Skin epidermis (tissue), 12 donors: Measurements from ENCODE around the gene MCF2L.
"Not testable (repeated sequence)": the region's sequence is repeated elsewhere in the genome, so short reads cannot be mapped to it uniquely, and the experiment has no call there.

ENCODE experiments used
- H3K27ac ChIP-seq, 21 experiments: fragments of 200-600 bp; sonication (generic) in 11 of 21; one replicate each; pipeline ENCODE4 v1.5.0; 2020; ENCODE audit warnings: mild to moderate bottlenecking in 3 of 21, inconsistent platforms in 2 of 21, moderate library complexity in 2 of 21
- H3K4me3 ChIP-seq, 7 experiments: fragments of 200-600 bp; sonication (generic) in 2 of 7; one replicate each; pipeline ENCODE4 v1.5.0; 2020; ENCODE audit warnings: inconsistent platforms in 2 of 7, mild to moderate bottlenecking in 2 of 7, moderate library complexity in 1 of 7

Gene MCF2L

DNA sequence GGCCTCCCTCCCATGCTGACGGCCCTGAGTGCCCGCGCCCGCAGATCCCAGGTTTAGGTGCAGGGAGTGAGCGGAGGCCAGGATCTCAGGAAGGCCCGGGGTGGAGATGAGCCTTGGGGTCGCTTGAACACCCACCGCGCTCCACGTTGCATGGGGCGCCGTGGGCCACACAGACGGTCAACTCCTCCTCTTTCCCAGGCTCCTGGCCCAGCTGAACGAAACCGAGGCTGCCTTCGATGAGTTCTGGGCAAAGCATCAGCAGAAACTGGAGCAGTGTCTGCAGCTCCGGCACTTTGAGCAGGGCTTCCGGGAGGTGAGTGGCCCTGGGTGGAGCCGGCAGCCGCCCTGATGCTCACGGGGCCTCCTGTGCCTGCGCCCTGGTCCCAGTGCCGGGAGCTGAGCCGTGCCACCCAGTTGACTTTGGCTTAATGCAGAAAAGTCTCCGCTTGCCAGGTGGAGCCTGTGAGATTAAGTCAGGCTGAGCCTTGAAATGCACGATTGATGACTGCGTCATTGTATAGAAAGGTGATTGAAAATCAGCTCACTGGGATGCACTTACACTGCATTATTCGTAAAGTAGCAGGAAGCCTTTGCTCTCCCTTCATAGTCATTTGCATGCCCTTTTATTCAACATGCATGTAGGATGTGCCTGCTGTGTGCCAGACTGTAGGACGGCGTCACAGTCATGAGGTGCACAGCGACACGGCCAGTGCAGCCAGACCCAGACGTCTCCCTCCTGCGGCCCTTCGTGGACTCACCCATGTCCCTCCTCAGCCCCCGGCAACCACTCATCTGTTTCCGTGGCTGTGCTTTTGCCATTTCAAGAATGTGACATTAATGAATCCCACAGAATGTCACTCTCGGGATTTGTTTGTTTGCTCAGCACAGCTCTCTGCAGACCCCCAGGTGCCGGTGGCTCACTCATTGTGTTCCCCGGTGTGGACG, 101.1 kb downstream of the MCF2L start:
- Histone ChIP-seq H3K27ac (no peak overlapping the region), H3K4me3 (no peak overlapping the region)

DNA sequence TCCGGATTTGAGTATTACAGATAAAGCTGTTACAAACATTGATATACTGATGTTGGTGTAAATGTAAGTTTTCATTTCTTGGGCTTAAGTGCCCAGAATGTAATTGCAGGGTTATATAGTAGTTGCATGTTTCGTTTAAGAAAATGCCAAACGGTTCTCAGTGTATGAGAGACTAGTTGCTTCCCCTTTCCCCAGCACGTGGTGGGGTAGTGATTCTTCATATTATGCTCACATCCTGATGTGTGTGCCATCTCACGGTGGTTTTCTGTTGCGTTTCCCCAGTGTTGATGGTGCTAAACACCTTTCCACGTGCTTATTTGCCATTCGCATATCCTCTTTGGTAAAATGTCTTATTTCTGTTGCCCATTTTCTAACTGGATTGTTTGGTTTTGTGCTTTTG, 101.8 kb downstream of the MCF2L start:
- Histone ChIP-seq H3K4me3 (no peak overlapping the region), H3K27ac (no peak overlapping the region)

DNA sequence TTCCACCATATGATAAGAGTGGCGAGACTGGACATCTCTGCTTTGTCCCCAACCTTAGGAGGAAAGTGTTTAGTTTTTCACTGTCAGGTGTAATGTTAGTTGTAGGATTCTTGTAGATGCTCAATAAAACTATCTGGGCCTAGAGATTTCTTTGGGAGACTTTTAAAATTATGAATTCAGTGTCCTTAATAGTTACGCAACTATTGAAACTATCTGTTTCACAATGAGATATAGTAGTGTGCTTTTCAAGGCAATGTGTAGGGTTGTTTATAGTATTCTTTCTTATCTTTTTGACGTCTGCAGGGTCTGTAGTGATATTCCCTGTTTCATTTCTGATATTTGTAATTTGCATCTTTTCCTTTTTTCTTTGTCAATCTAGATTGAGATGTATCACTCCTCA, 103.4 kb downstream of the MCF2L start:
- H3K27ac ChIP-seq: no peak overlapping the region
- no peak overlapping the region for H3K4me3 ChIP-seq

DNA sequence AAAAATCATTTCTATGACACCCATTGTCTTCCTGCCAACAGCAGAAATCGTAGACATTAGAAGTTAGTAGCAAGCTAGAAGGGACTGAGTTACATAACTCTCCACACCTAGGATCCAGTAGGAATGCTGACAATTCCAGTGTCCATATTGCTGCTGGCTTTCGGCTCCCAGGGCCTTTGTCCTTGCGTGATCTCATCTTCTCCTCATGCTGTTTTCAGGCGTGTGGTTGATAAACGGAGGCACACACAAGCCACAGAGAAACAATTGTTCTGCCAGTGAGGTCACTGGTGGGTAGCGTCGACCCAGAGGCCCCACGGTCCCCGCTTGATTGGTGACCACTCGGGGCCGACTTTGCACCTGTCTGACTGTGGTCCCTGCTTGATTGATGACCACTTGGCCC, 104.9 kb downstream of the MCF2L start:
- Histone ChIP-seq H3K4me3 (no peak overlapping the region), H3K27ac (no peak overlapping the region)

DNA sequence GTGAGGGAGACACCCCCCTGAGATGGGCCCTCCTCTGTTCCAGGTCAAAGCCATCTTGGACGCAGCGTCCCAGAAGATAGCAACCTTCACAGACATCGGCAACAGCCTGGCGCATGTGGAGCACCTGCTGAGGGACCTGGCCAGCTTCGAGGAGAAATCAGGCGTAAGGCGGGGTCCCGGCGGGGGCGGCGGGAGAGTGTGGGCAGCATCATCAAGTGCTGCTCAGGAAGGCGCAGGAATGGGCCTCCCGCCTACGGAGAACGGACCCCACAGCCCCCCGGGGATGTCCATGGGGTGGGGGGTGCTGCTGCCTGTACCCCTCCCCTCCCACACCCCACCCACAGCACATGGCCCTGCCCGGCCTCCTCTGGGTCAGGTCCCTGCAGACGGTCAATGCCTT, 105.4 kb downstream of the MCF2L start:
- Histone ChIP-seq H3K4me3 (no peak overlapping the region), H3K27ac (no peak overlapping the region)

DNA sequence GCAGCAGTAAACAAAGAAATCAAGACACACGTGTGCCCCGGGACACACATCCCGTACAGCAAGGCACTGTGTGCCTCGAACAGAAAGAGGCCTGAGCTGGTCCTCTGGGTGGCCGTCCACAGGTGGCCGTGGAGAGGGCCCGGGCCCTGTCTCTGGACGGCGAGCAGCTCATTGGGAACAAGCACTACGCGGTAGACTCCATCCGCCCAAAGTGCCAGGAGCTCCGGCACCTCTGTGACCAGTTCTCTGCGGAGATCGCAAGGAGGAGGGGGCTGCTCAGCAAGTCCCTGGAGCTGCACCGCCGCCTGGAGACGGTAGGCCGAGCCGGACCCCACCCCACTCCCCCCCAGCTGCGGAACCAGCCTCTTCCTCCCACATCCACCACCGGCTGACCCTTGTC, 105.9 kb downstream of the MCF2L start:
- H3K4me3 ChIP-seq: no peak overlapping the region
- H3K27ac ChIP-seq: no peak overlapping the region

DNA sequence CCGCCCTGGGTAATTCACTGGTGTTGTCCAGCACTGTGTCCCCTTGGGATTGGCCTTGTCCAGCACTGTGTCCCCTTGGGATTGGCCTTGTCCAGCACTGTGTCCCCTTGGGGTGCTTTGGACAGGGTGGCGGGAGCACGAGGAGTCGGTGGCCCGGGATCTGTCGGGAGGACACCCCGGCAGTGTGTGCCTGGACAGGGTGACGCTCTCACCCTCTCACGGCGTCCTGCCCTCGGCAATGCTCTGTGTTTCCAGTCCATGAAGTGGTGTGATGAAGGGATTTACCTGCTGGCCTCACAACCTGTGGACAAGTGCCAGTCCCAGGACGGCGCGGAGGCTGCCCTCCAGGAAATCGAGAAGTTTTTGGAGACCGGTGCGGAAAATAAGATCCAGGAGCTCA, 106.7 kb downstream of the MCF2L start:
- Histone ChIP-seq H3K4me3 (no peak overlapping the region), H3K27ac (no peak overlapping the region)

DNA sequence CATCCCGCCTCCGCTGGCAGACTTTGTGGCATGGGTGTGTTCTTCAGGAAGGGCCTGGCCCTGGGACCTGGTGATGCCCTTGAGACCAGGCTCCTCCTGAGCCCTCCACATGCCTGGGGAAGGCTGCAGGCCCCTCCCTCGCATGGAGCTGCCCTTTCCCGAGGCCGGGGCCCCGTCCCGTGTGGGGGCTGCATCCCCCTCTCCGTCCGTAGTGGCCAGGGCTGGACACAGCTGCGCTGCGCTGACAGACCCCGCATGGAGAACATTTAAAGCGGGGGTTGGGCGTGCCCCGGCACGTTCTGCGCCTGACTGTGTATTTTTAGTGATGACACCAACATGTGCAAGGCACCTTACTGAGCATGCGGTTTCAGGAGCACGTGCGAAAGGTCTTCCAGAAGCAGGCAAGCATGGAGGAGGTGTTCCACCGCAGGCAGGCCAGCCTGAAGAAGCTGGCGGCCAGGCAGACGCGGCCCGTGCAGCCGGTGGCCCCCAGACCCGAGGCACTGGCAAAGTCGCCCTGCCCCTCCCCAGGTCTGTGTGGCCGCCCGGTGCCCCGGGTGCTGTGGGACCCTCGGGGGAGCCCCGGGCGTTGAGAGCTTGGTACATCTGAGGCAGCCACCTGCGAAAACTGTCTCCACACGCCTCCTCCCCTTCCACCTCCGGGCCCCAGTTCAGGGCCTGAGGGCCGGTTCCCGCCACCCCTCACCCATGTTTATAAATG, 107.8 kb downstream of the MCF2L start:
- H3K4me3 ChIP-seq: no peak overlapping the region
- H3K27ac ChIP-seq: no peak overlapping the region

DNA sequence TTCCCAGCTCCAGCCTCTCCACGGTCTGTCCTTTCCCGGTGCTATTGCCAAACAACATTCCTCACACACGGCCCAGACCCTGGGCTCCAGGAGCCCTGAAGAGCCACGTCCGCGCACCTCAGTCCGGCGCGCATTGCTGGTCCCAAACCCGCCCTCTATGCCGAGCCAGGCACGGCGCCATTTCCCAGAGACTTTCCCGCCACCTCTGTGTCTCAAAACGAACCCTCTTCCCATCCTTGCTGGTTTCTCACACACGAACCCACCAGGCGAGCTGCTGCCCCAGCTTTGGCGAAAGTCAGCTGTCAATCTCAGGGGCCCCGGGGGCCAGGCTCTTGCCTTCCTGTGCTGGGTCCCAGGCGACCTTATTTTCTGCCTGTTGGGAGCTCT, 108.5 kb downstream of the MCF2L start:
- Histone ChIP-seq H3K4me3 (no peak overlapping the region), H3K27ac (no peak overlapping the region)

DNA sequence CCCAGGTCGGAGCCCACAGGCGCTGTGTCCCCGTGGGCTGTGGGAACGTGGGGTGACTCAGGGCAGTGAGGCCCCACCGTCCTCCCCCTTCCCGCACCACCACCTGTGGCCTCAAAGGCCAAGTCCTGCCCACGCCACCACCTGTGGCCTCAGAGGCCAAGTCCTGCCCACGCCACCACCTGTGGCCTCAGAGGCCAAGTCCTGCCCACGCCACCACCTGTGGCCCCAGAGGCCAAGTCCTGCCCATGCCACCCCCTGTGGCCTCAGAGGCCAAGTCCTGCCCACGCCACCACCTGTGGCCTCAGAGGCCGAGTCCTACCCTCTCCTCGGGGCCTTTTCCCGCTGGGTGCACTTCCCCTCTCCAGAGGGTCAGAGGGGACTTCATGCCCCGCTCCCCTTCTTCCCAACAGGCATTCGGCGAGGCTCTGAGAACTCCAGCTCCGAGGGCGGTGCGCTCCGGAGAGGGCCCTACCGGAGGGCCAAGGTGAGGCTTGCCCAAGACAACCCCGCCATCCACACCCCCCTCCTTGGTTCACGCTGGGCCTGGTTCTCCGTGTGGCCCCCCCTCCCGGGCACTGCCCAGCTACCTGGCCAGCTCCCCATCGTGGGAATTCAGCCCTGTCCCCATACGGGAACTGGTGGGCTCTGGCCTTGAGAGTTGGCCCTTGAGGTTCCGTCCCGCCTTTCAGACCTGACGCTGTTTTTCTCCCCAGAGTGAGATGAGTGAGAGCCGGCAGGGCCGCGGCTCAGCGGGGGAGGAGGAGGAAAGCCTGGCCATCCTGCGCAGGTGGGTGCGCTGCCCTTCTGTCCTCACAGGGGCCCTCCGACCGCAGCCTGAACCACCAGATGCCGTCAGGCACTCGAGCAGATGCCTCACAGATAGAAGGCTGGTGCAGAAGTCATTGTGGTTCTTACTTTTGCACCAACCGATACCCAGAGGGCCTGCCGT, 109.2 kb downstream of the MCF2L start:
- Histone ChIP-seq H3K27ac (no peak overlapping the region), H3K4me3 (no peak overlapping the region)

DNA sequence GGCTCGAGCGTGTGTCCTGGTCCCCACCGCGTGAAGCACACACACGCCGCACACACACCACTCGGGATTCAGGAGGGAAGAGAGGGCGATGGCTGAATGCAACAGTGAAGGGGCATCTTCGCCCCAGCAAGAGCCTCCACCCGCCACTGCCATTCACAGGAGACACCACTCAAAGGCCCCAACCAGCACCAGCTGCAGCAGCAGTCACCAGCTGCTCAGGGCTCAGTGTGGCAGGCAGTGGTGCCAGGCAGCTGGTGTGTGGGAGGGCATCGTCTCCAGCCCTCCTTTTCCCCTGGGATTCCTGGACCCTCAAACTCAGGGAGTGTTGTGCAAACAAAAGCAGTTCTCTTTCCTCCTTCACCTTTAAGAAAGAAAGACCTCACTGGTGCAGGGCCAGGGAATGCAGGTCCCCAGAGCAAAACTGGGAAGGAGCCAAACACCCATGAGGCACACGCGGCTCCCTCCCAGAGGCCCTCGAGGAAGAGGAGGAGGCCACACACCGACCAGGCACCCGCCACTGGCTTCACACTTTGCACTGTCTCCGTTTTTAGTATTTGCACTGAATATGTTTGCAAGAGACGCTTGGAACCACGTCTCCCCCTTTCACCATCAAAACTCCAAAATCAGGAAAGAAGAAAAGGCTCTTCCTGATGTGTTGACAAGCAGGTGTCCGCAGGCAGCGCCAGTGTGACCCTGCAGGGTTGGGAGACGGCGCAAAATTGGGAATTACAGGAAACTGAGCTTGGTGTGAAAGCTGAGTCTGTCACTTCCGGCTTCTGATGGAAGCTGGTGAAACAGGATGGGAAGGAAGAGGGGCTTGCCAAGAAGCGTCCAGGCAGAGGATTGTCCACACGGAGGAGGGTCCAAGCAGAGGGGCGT, 110.1 kb downstream of the MCF2L start:
- Histone ChIP-seq H3K27ac (no peak overlapping the region), H3K4me3 (no peak overlapping the region)

DNA sequence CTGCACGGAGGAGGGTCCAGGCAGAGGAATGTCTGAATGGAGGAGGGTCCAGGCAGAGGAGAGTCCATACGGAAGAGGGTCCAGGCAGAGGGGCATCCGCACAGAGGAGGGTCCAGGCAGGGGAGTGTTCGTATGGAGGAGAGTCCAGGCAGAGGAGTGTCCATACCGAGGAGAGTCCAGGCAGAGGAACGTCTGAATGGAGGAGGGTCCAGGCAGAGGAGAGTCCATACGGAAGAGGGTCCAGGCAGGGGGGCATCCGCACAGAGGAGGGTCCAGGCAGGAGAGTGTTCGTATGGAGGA, 110.7 kb downstream of the MCF2L start:
- not testable (repeated sequence) for H3K27ac ChIP-seq, H3K4me3 ChIP-seq

DNA sequence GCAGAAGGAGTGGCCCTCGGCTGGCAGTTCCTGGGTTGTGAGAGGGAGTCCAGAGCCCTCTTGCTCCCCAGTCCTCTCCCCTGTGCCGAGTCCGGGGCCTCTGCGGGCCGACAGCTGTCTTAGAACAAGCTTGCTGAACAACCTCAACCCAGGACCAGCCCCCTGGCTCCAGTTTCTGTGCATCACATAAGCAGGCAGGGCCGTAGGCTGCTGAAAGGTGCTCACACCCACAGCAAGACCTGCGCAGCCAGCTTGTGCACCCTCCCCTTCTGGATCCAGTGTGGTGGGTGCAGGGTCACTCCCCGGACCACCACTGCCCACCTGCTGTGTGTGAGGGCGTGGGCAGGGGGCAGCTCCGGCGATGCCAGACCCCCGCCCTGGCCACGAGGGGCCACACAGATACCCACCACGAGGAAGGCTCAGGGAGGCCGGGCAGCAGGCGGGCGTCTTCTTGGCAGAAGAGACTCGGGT, 111.4 kb downstream of the MCF2L start:
- Histone ChIP-seq H3K4me3 (no peak overlapping the region), H3K27ac (no peak overlapping the region)

DNA sequence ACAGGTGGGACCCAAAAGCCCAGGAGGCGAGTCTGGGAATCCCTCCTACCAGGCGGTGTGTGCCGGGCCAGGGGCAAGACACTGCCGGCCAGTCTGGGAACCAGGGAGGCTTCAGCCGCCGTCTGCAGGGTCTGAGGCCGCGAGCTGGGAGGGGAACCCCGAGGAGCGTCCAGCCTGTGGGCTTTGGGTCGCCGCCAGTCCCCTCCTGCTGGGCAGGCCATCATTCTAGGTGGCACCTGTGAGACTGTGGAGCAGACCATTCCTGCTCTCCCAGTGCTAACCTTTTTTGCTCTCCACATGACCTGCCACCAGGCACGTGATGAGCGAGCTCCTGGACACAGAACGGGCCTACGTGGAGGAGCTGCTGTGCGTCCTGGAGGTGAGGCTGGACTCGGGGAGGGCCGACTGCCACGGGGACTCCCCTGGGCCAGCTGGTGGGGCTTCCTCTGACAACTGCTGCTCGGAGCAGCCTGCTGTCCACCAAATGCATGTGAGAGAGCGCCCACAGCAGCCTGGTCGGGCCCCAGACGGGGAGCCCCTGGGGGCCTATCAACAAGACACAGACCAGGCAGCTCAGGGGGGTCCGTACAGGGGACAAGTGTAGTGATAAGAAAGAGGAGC, 112.0 kb downstream of the MCF2L start:
- no peak overlapping the region for H3K27ac ChIP-seq

DNA sequence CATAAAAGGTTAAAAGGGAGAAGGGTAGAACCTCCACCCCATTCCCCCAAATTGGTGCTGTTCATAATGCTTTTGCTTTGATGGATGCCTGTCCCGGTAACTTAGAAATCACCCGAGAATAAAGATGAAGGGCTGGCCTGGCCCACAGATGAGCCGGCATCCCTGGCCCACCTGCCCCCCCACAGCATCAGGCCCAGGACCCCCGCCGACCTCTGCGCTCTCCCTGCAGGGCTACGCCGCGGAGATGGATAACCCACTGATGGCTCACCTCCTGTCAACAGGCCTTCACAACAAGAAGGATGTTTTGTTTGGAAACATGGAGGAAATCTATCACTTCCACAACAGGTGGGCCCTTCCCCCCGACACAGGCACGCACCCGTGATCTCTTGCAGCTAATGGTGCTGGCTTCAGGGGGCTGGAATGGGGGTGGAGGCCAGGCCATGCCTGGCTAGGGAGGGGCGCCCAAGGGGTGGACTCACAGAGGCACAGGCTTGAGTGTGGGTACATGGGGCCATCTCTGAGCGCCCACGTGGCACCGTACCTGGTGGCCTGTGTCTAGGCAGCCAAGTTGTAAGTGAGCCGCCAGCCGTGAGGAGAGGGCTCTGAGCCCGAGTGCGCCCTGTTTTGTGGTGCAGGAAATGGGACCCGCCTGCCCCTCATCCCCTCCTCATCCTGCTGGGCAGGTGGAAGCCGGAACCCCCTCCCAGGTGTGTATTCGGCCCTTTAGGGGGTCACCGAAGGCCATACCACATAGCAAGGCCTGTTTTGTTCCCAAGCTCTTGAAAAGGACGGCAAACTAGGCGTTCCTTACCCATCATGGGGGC, 113.4 kb downstream of the MCF2L start:
- Histone ChIP-seq H3K27ac (no peak overlapping the region), H3K4me3 (no peak overlapping the region)

More for the DNA sequence above, 112.0 kb downstream of the MCF2L start:
- H3K4me3 ChIP-seq: no peak overlapping the region

DNA sequence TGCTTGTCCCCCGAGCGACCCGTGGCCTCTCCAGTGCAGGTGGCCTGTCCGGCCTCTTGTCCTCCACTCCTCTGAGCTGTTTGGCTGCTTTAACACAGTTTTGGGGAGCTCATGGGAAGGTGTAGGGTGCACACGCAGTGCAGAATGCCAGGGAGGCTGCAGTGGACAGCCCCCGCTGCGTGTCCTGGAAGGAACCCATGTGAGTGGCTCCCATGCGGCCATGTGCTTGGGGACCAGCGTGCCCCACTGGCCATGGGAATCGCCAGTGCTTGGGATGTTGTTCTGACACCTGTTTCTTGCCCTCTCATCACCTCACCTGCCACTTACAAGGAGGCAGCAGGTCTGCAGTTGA, 114.0 kb downstream of the MCF2L start:
- H3K4me3 ChIP-seq: no peak overlapping the region
- no peak overlapping the region for H3K27ac ChIP-seq

DNA sequence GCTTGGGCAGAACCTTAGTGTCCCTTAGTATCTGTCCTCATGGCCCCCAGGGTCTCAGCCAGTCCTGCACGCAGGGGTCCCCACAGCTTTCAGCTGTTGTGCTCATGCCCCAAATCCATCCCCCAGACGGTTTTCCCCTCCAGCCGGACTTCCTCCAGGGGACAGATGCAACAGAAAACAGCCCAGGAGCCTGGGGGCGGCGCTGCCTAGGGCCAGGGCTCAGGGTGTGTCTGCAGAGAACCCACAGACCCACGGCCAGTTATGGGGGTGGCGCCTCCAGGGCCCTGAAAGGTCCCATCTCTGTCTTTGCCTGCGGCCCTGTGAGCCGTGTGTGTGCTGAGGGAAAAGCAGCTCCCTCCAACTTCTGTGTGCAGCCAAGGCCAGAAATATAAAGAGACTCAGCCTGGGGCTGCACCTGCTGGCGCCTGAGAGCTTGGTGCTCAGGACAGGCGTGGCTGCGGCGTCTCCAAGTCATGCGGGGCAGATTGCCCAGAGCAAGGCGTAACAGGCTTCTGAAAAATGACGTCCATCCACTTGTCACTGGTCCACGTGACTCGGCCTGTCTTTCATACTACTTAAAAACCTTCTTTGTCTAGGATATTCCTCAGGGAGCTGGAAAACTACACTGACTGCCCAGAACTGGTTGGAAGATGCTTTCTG, 114.5 kb downstream of the MCF2L start:
- Histone ChIP-seq H3K27ac (peak overlapping the region in 1 of 21 experiments; percentile 25), H3K4me3 (no peak overlapping the region)
